GM18951 (cell line): ENCODE data around the gene DAAM1.

Experiments used
- POLR2A ChIP-seq: IDR thresholded peaks from 4 replicates; pipeline ENCODE4 v1.6.1; 2011; ENCODE audit warnings: mild to moderate bottlenecking; ENCODE audit not compliant: insufficient read length, insufficient read depth; ENCODE audit errors: extremely low read depth
- in situ Hi-C: fragments of 300-500 bp; cut with MboI; formaldehyde crosslinking; loops from one replicate; pipeline ENCODE4 v1.12.0; 2022; ENCODE audit warnings: low sequenced_read_pairs, mixed read lengths, inconsistent platforms; ENCODE audit not compliant: unreplicated experiment

The DAAM1 gene

GRCh38 chr14:59352961-59353360 is 164.5 kb downstream of the DAAM1 start:
- no peak for TF ChIP-seq POLR2A
- in situ Hi-C loops, result no loop called here

- no peak for TF ChIP-seq POLR2A
- in situ Hi-C loops, result no loop called here
These were observed 166.2 kb downstream of the DAAM1 start for GRCh38 chr14:59354666-59355065.

- no peak for TF ChIP-seq POLR2A
- in situ Hi-C loops, result no loop called here
These were observed 166.6 kb downstream of the DAAM1 start for GRCh38 chr14:59355091-59355490.

GRCh38 chr14:59356312-59356711 is 167.8 kb downstream of the DAAM1 start:
- TF ChIP-seq POLR2A, result no peak
- in situ Hi-C loops, result no loop called here

- TF ChIP-seq POLR2A, result no peak
- in situ Hi-C loops, result no loop called here
These were observed 168.3 kb downstream of the DAAM1 start for GRCh38 chr14:59356767-59357166.

GRCh38 chr14:59358102-59358501 is 169.6 kb downstream of the DAAM1 start:
- TF ChIP-seq POLR2A, result no peak
- in situ Hi-C loops, result no loop called here

- no peak for TF ChIP-seq POLR2A
These were observed 170.3 kb downstream of the DAAM1 start for GRCh38 chr14:59358784-59359183.

GRCh38 chr14:59359431-59360124 is 171.1 kb downstream of the DAAM1 start:
- TF ChIP-seq POLR2A, result no peak
- in situ Hi-C loops, result no loop called here

More at GRCh38 chr14:59358784-59359183, 170.3 kb downstream of the DAAM1 start:
- in situ Hi-C loops, result no loop called here

- no peak for TF ChIP-seq POLR2A
- in situ Hi-C loops, result no loop called here
These were observed 171.8 kb downstream of the DAAM1 start for GRCh38 chr14:59360233-59360632.

GRCh38 chr14:59360923-59361794 is 172.7 kb downstream of the DAAM1 start:
- in situ Hi-C loops, result no loop called here
- no peak for TF ChIP-seq POLR2A

GRCh38 chr14:59362513-59362912 is 174.0 kb downstream of the DAAM1 start:
- TF ChIP-seq POLR2A, result no peak
- in situ Hi-C loops, result no loop called here

- in situ Hi-C loops, result no loop called here
- TF ChIP-seq POLR2A, result no peak
These were observed 175.2 kb downstream of the DAAM1 start for GRCh38 chr14:59363531-59364226.

- TF ChIP-seq POLR2A, result no peak
- in situ Hi-C loops, result no loop called here
These were observed 181.8 kb downstream of the DAAM1 start for GRCh38 chr14:59370158-59370742.

- TF ChIP-seq POLR2A, result no peak
These were observed 183.3 kb downstream of the DAAM1 start for GRCh38 chr14:59371771-59372170.

More at GRCh38 chr14:59371771-59372170, 183.3 kb downstream of the DAAM1 start:
- in situ Hi-C loops, result no loop called here
